Cardiac septum (tissue), 1 donor: Measurements from ENCODE around the gene TERC. TPM values are rescaled to one million over a fixed set of nuclear protein-coding genes. Genes with fewer than 3 reads are reported as not detected.

Experiments used
- DNase-seq: peaks from one replicate; pipeline ENCODE4 v3.0.0-alpha.2; 2020; ENCODE audit warnings: low spot score
- intact Hi-C: fragments of 100-400 bp; cut with DNase I; formaldehyde crosslinking; loops from one replicate; pipeline ENCODE4 v1.14.0; 2022
- long read RNA-seq: library from polyadenylated mRNA; unstranded; transcript quantifications from one replicate; pipeline ENCODE4 v2.0.0, GENCODE V29; 2021
- total RNA-seq: library from RNA; stranded (reverse); fragmentation: NEBNext Ultra II Directional; extraction: Animal tissue kit (Norgen Biotek cat#: 25700); gene quantifications from one replicate; pipeline ENCODE4 v1.2.1, GENCODE V29; 2021
- donor health status: DM: no; HTN: no; CAD: no.

The TERC gene
- total RNA-seq: 0.86 TPM
- long read RNA-seq: 0 reads

DNA sequence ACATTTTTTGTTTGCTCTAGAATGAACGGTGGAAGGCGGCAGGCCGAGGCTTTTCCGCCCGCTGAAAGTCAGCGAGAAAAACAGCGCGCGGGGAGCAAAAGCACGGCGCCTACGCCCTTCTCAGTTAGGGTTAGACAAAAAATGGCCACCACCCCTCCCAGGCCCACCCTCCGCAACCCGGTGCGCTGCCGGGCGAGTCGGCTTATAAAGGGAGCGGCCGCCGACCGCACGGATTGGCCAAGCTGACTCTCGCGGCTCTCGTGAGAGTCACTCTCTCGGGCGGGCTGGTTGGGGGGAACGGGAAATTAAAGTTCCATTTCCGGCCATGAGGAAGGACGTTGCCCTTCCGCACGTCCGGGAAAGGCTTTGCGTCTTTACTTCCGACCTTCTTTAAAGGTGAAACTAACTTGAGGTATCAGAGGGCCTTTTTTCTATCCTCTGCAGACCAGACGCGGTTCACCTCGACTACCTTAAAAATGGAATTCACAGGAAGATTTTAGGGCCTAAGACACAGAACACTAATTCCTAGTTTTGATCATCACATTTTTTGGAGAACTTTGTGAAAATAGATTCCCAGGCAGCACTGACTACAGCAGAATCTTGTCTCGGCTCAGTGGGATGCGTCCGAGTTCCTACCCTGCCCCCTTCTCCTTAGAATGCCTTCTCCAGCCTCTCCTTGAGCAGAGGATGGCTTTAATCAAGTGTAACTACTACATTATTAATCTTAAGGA is at the start of gene TERC:
TERC (minus strand) TSS at position 179 of the 731 bp plus-strand sequence.
- intact Hi-C loops: loop anchor here (5.0 to 10.0 kb wide), 2 partner anchors 202 to 590 kb away; partner anchors contain the start of genes SEC62 and SKIL
- peak; percentile 95 for DNase-seq

DNA sequence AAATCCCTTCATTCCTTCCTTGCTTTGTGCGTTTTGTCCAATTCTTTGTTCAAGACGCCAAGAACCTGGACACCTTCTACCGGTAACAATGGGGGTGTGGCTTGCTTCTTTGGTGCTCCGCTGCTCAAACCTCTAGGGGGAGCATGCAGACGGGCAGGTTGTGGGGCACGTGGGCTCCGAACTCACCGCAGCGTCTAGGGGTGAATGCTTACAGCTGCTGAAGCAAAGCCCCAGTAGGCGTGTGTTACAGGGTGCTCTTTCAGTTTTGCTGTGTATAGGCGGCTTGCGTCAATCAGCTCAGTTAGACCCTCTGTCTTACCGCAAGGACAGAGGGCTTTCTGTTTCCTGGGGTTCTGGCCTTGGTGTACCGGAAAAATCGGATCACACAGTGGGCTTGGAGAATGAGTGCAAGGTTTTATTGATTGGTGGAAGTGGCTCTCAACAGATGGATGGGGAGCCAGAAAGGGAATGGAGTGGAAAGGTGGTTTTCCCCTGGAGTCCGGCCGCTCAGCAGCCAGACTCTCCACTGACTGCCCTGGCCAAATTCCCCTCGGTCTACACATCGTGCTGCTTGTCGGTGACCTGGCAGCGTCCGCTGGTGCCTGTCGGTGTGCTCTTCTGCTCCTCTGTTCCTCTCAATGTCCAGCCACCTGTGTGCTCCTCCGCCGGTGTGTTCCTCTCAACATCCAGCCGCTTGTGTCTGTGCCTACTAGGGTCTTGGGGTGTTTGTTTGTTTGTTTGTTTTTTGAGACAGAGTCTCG is 49.1 kb upstream of the TERC start:
- intact Hi-C loops: loop anchor here (5.0 kb wide), 1 partner anchor 42 kb away; the partner anchor contains the start of gene MYNN
- no peak for DNase-seq

DNA sequence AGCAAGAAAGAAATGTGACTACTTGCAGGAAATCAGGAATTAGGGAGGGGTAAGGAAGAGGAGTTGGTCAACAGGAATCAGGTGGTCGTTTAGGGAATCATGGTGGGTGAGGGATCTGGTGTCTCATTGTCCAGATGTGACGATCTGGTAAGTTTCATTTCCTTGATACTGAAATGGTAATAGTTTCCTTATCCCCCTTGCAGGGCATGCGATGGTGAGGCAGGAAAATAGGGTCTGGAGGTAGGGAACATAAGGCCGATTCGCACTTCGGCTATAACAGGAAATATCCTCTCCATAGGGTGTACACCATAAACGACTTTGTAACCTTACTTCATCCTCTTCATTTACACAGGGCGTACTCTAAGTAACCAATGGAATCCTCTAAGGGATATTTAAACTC is 48.4 kb upstream of the TERC start:
- intact Hi-C loops: loop anchor here (5.0 kb wide), 1 partner anchor 41 kb away; the partner anchor contains the start of gene MYNN

DNA sequence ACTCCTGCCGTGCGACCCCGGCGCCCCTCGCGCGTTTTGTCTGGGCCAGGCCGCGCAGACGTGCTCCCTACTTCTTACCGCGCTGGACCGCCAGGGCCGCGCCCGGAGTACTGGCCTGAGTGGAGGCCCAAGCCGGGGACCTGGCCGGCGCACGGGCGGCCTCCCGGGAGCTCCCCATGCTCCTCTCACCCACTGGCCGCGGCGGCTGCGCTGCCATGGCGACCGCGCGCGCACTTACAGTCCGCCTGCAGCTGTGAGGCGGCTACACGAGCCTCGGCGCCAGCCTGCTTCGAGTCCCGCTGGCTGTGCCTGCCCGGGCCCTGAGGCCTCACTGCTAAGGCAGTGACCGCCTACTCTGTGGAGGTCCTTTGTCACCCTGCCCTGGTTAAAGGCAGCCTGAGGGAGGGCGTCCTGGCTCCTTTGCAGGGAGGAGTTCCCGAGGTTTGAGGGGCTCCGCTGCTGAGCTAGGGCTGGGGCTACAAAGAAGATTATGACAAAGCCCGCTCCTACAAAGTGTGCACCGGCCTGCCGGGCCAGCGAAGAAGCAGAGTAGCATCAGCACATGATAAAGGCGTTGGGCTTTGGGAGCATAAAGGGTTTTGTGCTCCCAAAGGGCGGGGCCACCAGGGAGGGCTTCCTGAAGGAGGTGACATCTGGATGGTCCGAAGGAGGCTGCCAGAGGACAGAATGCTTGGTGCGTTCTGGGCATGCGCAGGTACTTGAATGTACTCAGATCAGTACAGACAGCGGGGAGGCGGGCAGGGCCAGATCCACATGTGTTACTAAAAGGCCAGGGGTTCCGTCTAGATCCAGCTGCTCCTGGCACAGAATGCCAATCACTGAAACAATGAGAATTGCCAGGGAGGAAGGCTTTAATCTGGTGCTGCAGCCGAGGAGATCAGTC is 47.7 kb upstream of the TERC start, which contains the start of the genes LRRC34 and LRRIQ4:
LRRC34 (minus strand) TSS at position 573 of the 904 bp plus-strand sequence; CDS start at position 217, 356 bp downstream.
LRRIQ4 (plus strand) TSS at position 539 of the 904 bp plus-strand sequence. CDS start 9,052 bp downstream, outside the sequence.
- intact Hi-C loops: loop anchor here (5.0 kb wide), 1 partner anchor 40 kb away; the partner anchor contains the start of gene MYNN
- DNase-seq: peak; percentile 85

More for the DNA sequence above, 48.4 kb upstream of the TERC start:
- no peak for DNase-seq

DNA sequence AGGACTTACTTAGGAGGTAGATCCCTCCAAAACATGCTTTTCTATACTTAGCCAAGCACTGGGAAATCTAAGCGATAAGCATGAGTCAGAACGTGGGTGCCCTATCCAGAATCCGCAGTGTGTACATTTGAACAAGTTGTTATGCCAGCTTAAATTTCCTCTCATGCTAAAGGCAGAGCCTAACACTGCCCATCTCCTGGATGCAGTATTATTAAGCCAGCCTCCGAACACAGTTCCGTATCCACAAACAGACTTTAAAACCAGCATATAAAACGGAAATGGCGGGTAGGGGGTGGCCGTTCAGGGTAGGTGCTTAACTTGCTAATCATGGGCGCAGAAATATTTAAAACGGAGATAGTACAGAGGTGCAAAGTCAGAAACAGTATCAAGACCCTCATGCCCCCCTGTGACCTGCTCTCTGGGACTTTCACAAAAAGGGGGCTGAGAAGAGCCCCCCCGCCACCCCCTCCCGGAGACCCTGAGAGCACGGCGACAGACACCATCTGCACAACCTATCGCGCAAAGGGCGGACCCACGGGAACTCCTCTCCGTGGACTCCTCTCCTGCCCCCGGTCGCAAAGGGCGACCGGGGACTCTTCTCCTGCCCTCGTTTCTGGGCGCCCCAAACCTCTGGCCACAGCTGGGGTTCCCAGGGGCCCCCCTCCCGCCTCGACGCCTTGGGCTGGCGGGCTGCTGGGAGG is 46.9 kb upstream of the TERC start:
- intact Hi-C loops: loop anchor here (5.0 kb wide), 1 partner anchor 39 kb away; the partner anchor contains the start of gene MYNN
- no peak for DNase-seq

DNA sequence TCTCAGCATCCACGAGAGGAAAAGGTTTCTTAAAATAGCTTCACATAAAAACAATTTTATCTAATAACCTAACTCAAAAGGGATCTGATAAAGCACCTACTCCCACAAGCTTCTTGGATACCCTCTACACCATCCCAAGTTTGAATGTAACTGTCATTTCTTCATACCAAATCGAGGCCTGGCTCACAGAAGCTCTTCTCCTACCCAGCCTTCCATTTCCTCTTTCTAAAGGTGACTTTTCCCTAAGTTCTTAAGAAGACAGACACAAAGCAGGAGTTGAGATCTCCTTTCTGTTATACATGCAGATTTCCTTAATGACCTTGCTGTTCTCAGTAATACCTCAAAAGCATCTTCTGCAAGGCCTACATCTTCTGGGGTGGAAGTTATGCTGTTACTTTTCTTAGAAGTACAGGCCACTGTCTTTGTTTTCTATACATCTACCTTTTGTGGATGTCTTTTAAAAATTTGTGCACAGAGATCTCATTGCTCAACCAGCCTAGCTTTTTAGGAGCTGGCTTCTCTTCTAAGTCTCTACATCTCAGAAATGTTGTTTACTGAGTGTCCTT is 44.5 kb upstream of the TERC start:
- intact Hi-C loops: no loop called here
- DNase-seq: no peak

DNA sequence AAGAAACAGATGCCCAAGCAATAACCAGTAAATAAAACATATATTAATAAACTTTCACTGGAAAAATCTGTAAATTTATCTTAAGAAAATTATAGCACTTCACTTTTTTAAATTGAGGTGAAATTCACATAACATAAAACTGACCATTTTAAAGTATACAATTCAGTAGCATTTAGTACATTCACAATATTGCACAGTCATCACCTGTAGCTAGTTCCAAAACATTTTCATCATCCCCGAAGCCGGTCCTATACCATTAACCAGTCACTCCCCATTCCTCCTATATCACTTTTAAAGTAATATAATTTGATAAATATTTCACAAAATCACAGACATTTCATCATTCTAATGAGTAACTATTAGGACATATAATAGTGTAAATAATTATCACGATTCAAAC is 39.8 kb upstream of the TERC start:
- intact Hi-C loops: no loop called here
- no peak for DNase-seq

DNA sequence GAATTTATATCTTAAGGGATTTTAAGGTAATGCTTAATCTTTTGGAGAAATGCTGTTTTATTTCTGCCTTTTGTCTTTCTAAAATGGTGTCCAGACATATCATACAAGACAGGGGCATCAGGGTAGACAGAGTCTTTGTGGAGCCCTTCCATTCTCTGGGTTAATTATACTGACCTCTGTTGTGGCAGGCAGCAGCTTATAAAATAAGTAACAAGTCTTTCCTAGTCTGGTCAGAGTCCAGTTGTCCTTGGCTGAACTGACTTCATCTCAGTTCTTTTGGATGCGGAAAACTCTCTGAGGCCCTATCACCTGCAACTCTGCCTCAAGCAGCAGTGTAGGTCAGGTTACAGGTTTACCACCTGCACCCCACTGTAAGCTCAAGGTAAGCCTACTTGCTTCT is 27.5 kb upstream of the TERC start:
- intact Hi-C loops: no loop called here
- no peak for DNase-seq

DNA sequence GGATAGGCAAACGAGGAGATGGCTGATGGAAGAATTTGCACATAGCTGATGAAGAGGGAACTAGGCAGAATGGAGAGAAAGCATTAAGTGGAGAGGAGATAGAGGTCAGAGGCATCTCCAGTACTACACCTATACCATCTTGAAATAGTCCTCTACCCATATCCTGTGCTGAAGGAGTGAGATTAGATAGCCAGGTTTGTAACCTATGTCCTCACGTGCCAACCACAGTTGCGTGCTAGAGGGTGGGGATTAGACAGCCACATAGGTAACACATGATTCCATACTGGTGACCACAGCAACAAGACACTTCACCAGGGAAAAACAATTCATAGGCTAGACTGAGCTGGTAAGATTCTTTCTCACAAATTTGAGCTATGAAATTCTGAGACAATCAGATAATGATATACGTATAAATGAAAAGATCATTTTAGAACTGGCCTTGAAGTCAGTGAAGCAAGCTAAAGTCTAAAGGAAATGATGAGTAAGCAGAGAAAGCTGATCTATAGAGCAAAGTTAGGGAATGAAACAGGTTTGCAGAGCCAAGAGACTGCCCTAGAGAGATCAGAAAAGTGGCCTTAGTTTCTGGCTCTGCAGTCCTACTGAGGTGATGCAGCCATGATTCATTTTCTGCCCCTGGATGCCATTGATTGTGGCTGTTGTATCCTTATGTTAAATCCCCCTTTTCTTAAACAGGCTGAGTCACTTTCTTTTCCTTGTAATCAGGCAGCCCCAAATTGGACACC is 26.0 kb upstream of the TERC start:
- intact Hi-C loops: no loop called here
- DNase-seq: no peak

DNA sequence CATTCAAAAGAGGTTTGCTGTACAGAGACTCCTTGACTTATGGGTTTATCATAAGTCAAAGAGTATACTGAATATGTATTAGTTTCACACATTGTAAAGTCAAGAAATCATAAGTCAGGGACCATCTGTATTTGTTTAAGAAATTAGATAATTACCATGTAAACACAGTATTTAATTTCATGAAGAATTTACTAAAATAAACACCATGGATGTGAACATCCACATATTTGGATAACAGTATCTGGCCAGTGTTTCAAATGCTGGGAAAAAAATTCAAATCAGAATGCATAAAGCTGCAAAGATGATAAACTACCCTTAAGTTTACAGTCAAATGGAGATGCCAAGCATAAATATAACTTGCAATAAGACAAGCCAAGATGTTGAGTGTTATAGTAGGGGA is 25.4 kb upstream of the TERC start:
- DNase-seq: no peak
- intact Hi-C loops: no loop called here

DNA sequence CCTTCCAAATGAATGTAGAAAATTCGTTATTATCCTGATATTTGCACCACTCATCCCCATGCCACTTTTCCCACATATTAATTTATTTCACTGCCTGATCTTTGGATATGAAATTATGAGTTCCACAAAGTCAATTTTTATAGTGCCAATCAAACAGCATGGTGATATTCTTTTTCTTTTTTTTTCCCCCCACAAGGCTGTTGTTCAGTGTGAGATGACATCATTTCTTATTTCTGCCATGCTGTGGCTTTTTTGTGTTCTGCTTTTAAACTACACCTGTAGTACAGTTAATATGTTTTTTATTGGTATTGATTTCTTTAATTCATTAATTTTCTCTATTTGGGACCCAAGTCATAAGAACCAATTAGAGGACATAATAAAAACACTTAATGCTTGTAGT is 22.9 kb upstream of the TERC start:
- no peak for DNase-seq
- intact Hi-C loops: no loop called here

DNA sequence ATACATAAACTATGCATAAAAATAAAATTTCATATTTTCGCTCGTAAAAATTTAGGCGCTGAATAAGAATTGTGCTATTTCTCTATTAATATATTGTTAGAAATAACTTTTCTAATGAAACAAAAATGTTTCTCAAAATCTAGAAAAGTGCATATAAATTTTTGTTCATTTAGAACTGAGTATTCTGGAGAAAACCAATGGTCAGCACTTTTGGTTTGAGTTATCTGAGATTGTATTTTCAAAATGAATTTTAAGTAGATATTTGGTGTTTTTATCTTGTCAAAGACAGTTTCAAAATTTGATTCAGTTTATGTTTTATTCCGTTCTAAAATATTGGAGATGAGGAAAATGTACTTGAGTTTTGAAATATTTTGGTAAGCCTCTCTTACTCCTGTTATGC is 22.3 kb upstream of the TERC start:
- DNase-seq: no peak
- intact Hi-C loops: no loop called here

DNA sequence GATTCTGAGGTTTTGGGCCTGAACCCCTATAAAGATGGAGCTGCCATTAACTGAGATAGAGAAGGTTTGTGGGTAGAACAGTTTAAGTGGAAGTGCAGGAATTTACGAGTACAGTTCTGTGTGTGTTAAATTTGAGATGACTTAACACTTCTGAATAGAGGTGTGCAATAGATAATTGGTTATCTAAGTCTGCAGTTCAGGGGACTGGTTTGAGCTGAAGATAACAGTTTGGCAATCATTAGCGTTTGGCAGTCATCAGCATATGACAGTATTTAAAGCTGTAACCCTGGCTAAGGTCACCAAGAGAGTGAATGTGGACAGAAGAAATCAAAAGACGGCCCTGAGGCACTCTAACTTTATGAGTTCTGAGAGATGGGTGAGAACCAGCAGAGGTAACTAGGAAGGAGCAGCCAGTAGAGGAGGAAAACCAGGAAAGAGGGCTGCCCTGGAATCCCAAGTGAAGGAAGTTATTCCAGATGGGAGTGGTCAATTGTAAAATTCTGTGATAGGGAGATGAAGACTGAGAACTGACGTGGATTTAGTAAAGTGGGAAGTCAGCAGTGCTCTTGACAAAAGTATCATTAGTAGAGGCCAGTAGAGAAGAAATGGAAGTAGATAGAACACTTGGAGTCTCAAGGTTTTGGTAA is 16.5 kb upstream of the TERC start:
- no peak for DNase-seq
- intact Hi-C loops: no loop called here

DNA sequence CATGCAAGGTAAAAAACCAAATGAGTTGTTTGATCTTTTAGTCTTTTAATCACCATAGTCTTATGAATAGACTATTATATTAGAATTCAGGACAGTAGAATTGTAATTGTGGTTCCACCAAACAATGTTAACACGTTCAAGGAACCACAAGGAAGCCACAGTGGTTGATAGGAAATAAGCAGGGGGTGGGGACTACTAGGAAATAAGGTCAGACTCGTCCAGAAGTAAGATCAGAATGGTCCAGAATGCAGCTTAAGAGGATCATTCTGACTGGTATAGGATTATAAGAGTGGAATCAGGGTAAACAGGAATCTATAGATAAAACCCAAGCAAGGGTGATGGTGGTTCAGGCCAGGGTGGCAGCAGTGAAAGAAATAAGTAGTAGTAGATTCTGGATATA is 15.9 kb upstream of the TERC start:
- no peak for DNase-seq
- intact Hi-C loops: no loop called here

DNA sequence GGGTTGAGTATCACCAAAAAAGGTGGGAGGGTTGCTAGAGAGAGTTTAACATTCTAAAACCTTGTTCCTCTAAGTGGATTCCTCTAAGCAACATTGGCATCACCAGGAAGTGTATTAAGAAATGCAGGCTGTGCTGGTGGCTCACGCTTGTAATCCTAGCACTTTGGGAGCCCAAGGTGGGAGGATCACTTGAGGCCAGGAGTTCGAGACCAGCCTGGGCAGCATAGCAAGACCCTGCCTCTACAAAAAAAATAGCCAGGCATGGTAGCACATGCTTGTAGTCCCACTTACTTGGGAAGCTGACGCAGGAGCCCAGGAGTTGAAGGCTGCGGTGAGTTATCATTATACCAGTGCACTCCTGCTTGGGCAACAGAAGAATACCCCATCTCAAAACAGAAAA is 13.0 kb upstream of the TERC start:
- no peak for DNase-seq
- intact Hi-C loops: no loop called here

DNA sequence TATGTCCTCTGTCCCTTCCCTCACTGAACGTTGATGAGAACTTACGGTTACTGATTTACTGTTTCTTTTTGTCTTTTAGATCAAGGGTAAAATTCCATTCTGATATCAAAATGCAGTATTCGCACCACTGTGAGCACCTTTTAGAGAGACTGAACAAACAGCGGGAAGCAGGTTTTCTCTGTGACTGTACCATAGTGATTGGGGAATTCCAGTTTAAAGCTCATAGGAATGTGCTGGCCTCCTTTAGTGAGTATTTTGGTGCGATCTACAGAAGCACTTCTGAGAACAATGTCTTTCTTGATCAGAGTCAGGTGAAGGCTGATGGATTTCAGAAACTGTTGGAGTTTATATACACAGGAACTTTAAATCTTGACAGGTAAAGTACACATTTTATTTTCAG is 9.3 kb upstream of the TERC start:
- no peak for DNase-seq
- intact Hi-C loops: loop anchor here (5.0 kb wide), 1 partner anchor 38 kb away; the partner anchor contains the start of genes LRRC34 and LRRIQ4
